ENCODE measurements around the gene SRRD.

- TF ChIP-seq, protein P1, sequence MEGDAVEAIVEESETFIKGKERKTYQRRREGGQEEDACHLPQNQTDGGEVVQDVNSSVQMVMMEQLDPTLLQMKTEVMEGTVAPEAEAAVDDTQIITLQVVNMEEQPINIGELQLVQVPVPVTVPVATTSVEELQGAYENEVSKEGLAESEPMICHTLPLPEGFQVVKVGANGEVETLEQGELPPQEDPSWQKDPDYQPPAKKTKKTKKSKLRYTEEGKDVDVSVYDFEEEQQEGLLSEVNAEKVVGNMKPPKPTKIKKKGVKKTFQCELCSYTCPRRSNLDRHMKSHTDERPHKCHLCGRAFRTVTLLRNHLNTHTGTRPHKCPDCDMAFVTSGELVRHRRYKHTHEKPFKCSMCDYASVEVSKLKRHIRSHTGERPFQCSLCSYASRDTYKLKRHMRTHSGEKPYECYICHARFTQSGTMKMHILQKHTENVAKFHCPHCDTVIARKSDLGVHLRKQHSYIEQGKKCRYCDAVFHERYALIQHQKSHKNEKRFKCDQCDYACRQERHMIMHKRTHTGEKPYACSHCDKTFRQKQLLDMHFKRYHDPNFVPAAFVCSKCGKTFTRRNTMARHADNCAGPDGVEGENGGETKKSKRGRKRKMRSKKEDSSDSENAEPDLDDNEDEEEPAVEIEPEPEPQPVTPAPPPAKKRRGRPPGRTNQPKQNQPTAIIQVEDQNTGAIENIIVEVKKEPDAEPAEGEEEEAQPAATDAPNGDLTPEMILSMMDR (IDR thresholded peaks at IDR 0.05; ENCODE audit: control extremely low read depth in 1 of 3, insufficient read depth in 1 of 3, low read depth in 1 of 3, low read length in 3 of 3): no peak
- TF ChIP-seq SRF (IDR thresholded peaks at IDR 0.05; ENCODE audit: low read depth, low read length) (no peak), TAF1 (IDR thresholded peaks at IDR 0.05; ENCODE audit: low read depth, low read length) (no peak), TBP (IDR thresholded peaks at IDR 0.05; ENCODE audit: low read depth, low read length) (no peak), CHD2 (IDR thresholded peaks at IDR 0.05; ENCODE audit: low read length) (no peak)
- TF ChIP-seq, protein P2, sequence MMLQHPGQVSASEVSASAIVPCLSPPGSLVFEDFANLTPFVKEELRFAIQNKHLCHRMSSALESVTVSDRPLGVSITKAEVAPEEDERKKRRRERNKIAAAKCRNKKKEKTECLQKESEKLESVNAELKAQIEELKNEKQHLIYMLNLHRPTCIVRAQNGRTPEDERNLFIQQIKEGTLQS (IDR thresholded peaks at IDR 0.05; ENCODE audit: insufficient read depth, low read depth, low read length): no peak
Observed at GRCh38 chr22:26482161-26482560, 1.5 kb upstream of the SRRD start.
